ENCODE results near the gene CYBB.
"Not testable (repeated sequence)": the region's sequence is repeated elsewhere in the genome, so short reads cannot be mapped to it uniquely, and the experiment has no call there.

CYBB gene

DNA sequence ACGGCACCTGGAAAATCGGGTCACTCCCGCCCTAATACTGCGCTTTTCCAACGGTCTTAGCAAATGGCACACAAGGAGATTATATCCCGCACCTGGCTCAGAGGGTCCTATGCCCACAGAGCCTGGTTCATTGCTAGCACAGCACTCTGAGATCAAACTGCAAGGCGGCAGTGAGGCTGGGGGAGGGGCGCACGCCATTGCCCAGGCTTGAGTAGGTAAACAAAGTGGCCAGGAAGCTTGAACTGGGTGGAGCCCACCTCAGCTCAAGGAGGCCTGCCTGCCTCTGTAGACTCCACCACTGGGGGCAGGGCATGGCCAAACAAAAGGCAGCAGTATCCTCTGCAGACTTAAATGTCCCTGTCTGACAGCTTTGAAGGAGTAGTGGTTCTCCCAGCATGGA, 11.0 kb upstream of the CYBB start:
- not testable (repeated sequence) for H2BK5ac ChIP-seq (ENCODE audit: low read depth, low read length, poor library complexity, severe bottlenecking); H3K23ac ChIP-seq (ENCODE audit: low read length in 2 of 2); H2AFZ ChIP-seq (ENCODE audit: low read depth, low read length); H2BK15ac ChIP-seq (ENCODE audit: low read depth, poor library complexity, severe bottlenecking); H3K4me1 ChIP-seq (ENCODE audit: control insufficient read depth, insufficient read depth, low read depth, low read length); DNase-seq; H2BK120ac ChIP-seq (ENCODE audit: low read depth, low read length); H4K91ac ChIP-seq (ENCODE audit: low read length); H2AK5ac ChIP-seq (ENCODE audit: low read length, severe bottlenecking); H3K18ac ChIP-seq (ENCODE audit: low read depth in 1 of 2, low read length in 2 of 2); H3K4ac ChIP-seq (ENCODE audit: low read depth in 1 of 2, low read length in 2 of 2); H3K4me3 ChIP-seq (ENCODE audit: insufficient read depth in 1 of 2, low read depth in 1 of 2, low read length in 2 of 2); H3K9ac ChIP-seq (ENCODE audit: low read length); H3K36me3 ChIP-seq (ENCODE audit: control insufficient read depth in 1 of 2, insufficient read depth in 2 of 2, low read depth in 1 of 2, low read length in 2 of 2); H3K4me2 ChIP-seq (ENCODE audit: low read length, poor library complexity, severe bottlenecking); H3K79me1 ChIP-seq (replicated peaks; ENCODE audit: low read length, poor library complexity, severe bottlenecking); H4K8ac ChIP-seq (ENCODE audit: low read length); H2BK12ac ChIP-seq (ENCODE audit: low read length in 2 of 2); H3K14ac ChIP-seq (ENCODE audit: low read length in 2 of 2); H3K27ac ChIP-seq (ENCODE audit: low read length, poor library complexity, severe bottlenecking); H3K9me3 ChIP-seq (ENCODE audit: control insufficient read depth, low read length); H3K27me3 ChIP-seq (ENCODE audit: control insufficient read depth in 1 of 2, insufficient read depth in 1 of 2, low read length in 2 of 2)
- 92% methylated on average over 9 of the region's 9 CpGs for WGBS

DNA sequence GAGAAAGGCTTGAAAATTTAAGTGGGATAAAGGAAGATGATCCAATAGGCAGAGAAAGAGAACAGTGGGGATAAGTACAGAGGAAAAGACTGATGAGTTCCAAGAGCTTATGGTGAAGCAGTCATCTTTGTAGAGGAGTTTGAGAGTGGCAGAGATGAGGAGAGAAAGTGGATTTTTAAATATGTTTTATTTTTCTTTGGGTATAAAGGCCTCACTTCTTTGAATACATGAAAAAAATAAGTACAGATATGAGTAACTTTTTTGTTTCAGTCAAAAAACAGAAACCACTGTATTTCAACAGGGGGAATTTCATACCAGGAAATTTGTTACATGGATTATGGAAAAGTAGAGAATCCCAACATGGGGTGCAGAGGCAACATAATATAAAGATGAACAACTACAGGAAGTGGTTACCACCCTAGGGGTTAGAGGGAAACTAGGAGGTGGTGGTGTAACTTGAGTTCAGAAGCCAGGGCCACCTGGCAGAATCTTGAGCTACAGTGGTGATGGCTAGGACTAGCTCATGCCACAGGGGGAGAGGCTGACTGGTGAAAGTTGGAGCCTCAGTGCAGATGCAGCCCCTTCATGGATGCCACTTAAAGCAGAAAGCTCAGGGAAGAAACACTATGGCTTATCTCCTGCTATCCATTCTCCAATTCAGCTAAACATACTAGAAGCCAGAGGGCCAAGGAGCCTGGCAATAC, 3.4 kb upstream of the CYBB start:
- H3K27me3 ChIP-seq (ENCODE audit: control insufficient read depth in 1 of 2, insufficient read depth in 1 of 2, low read length in 2 of 2), result peaks cover 0 to 4% of the 10 kb centered on the region in 2 experiments
- H3K14ac ChIP-seq (ENCODE audit: low read length in 2 of 2), result no peak overlapping the region
- no peak overlapping the region for H3K23ac ChIP-seq (ENCODE audit: low read length in 2 of 2)
- no peaks in the 10 kb centered on the region for H3K9me3 ChIP-seq (ENCODE audit: control insufficient read depth, low read length)
- no peak overlapping the region for H2BK15ac ChIP-seq (ENCODE audit: low read depth, poor library complexity, severe bottlenecking)
- H2AFZ ChIP-seq (ENCODE audit: low read depth, low read length), result no peak overlapping the region
- H3K79me1 ChIP-seq (replicated peaks; ENCODE audit: low read length, poor library complexity, severe bottlenecking), result no peaks in the 10 kb centered on the region
- no peak overlapping the region for H3K18ac ChIP-seq (ENCODE audit: low read depth in 1 of 2, low read length in 2 of 2)
- H3K27ac ChIP-seq (ENCODE audit: low read length, poor library complexity, severe bottlenecking), result no peak overlapping the region
- no peak overlapping the region for H4K91ac ChIP-seq (ENCODE audit: low read length)
- no peak overlapping the region for H3K9ac ChIP-seq (ENCODE audit: low read length)
- no peak for DNase-seq
- no peak overlapping the region for H3K4ac ChIP-seq (ENCODE audit: low read depth in 1 of 2, low read length in 2 of 2)
- no peak overlapping the region for H2BK5ac ChIP-seq (ENCODE audit: low read depth, low read length, poor library complexity, severe bottlenecking)
- H2AK5ac ChIP-seq (ENCODE audit: low read length, severe bottlenecking), result no peak overlapping the region
- H2BK120ac ChIP-seq (ENCODE audit: low read depth, low read length), result no peak overlapping the region
- H3K4me2 ChIP-seq (ENCODE audit: low read length, poor library complexity, severe bottlenecking), result no peak overlapping the region
- no peaks in the 10 kb centered on the region for H3K4me1 ChIP-seq (ENCODE audit: control insufficient read depth, insufficient read depth, low read depth, low read length)
- no peak overlapping the region for H3K4me3 ChIP-seq (ENCODE audit: insufficient read depth in 1 of 2, low read depth in 1 of 2, low read length in 2 of 2)
- H2BK12ac ChIP-seq (ENCODE audit: low read length in 2 of 2), result no peak overlapping the region
- H3K36me3 ChIP-seq (ENCODE audit: control insufficient read depth in 1 of 2, insufficient read depth in 2 of 2, low read depth in 1 of 2, low read length in 2 of 2), result no peaks in the 10 kb centered on the region
- H4K8ac ChIP-seq (ENCODE audit: low read length), result no peak overlapping the region

DNA sequence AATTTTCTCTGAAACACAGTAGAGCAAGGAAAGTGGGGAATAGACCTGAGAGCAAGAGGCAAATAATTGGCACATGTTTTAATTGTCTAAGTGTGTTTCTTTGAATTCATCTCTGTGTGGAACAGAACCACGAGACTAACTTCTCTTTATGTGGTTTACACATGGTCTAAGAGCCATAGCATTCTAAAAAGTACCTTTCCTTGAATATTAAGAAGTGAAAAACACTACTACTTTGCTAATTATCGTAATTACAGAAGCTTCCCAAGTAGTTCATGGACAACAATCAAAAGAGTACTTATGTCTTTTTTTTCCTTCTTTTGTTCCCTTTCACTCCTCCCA, 2.9 kb upstream of the CYBB start:
- Histone ChIP-seq H3K27me3 (ENCODE audit: control insufficient read depth in 1 of 2, insufficient read depth in 1 of 2, low read length in 2 of 2) (peaks cover 0 to 4% of the 10 kb centered on the region in 2 experiments), H2AK5ac (ENCODE audit: low read length, severe bottlenecking) (no peak overlapping the region), H3K18ac (ENCODE audit: low read depth in 1 of 2, low read length in 2 of 2) (no peak overlapping the region), H3K79me1 (replicated peaks; ENCODE audit: low read length, poor library complexity, severe bottlenecking) (no peaks in the 10 kb centered on the region), H4K91ac (ENCODE audit: low read length) (no peak overlapping the region), H3K14ac (ENCODE audit: low read length in 2 of 2) (no peak overlapping the region), H3K4me3 (ENCODE audit: insufficient read depth in 1 of 2, low read depth in 1 of 2, low read length in 2 of 2) (no peak overlapping the region), H2BK5ac (ENCODE audit: low read depth, low read length, poor library complexity, severe bottlenecking) (no peak overlapping the region), H2BK120ac (ENCODE audit: low read depth, low read length) (no peak overlapping the region), H4K8ac (ENCODE audit: low read length) (no peak overlapping the region), H2BK12ac (ENCODE audit: low read length in 2 of 2) (no peak overlapping the region), H2AFZ (ENCODE audit: low read depth, low read length) (no peak overlapping the region), H3K27ac (ENCODE audit: low read length, poor library complexity, severe bottlenecking) (no peak overlapping the region), H3K4me1 (ENCODE audit: control insufficient read depth, insufficient read depth, low read depth, low read length) (no peaks in the 10 kb centered on the region), H3K36me3 (ENCODE audit: control insufficient read depth in 1 of 2, insufficient read depth in 2 of 2, low read depth in 1 of 2, low read length in 2 of 2) (no peaks in the 10 kb centered on the region), H3K9me3 (ENCODE audit: control insufficient read depth, low read length) (no peaks in the 10 kb centered on the region), H3K4ac (ENCODE audit: low read depth in 1 of 2, low read length in 2 of 2) (no peak overlapping the region), H3K4me2 (ENCODE audit: low read length, poor library complexity, severe bottlenecking) (no peak overlapping the region), H3K9ac (ENCODE audit: low read length) (no peak overlapping the region), H2BK15ac (ENCODE audit: low read depth, poor library complexity, severe bottlenecking) (no peak overlapping the region), H3K23ac (ENCODE audit: low read length in 2 of 2) (no peak overlapping the region)
- DNase-seq, result no peak
- 57% methylated on average over 1 of the region's 2 CpGs for WGBS

DNA sequence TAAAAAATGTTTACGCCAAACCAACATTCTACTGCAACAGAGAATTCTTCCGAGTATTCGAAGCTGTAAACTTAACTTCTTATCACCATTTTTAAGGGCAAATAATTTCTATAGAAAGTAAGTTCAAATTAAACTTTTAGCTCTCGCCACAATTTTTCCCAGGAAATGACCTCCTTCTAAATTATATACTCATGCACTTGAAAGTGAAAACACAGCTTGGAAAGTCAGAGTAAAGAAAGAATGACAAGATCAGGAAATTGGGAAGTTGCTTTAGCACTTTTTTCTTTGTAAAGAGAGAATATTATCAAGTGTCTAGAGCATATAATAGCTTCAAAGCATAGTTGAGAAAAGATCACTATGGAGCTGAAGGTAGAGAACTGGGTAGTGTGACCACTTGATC, 1.2 kb downstream of the CYBB start:
- no peak for DNase-seq
- no peak overlapping the region for H2AK5ac ChIP-seq (ENCODE audit: low read length, severe bottlenecking)
- no peak overlapping the region for H2BK120ac ChIP-seq (ENCODE audit: low read depth, low read length)
- no peak overlapping the region for H3K4me2 ChIP-seq (ENCODE audit: low read length, poor library complexity, severe bottlenecking)
- no peaks in the 10 kb centered on the region for H3K9me3 ChIP-seq (ENCODE audit: control insufficient read depth, low read length)
- no peak overlapping the region for H3K4ac ChIP-seq (ENCODE audit: low read depth in 1 of 2, low read length in 2 of 2)
- H4K91ac ChIP-seq (ENCODE audit: low read length), result no peak overlapping the region
- H3K4me3 ChIP-seq (ENCODE audit: insufficient read depth in 1 of 2, low read depth in 1 of 2, low read length in 2 of 2), result no peak overlapping the region
- H2AFZ ChIP-seq (ENCODE audit: low read depth, low read length), result no peak overlapping the region
- H2BK5ac ChIP-seq (ENCODE audit: low read depth, low read length, poor library complexity, severe bottlenecking), result no peak overlapping the region
- peaks cover 0 to 10% of the 10 kb centered on the region in 2 experiments for H3K27me3 ChIP-seq (ENCODE audit: control insufficient read depth in 1 of 2, insufficient read depth in 1 of 2, low read length in 2 of 2)
- no peaks in the 10 kb centered on the region for H3K79me1 ChIP-seq (replicated peaks; ENCODE audit: low read length, poor library complexity, severe bottlenecking)
- WGBS, result no CpG with 5 or more reads among the region's 4 CpGs
- H3K14ac ChIP-seq (ENCODE audit: low read length in 2 of 2), result no peak overlapping the region
- H3K4me1 ChIP-seq (ENCODE audit: control insufficient read depth, insufficient read depth, low read depth, low read length), result no peaks in the 10 kb centered on the region
- H3K36me3 ChIP-seq (ENCODE audit: control insufficient read depth in 1 of 2, insufficient read depth in 2 of 2, low read depth in 1 of 2, low read length in 2 of 2), result no peaks in the 10 kb centered on the region
- no peak overlapping the region for H3K9ac ChIP-seq (ENCODE audit: low read length)
- H2BK12ac ChIP-seq (ENCODE audit: low read length in 2 of 2), result no peak overlapping the region
- no peak overlapping the region for H3K23ac ChIP-seq (ENCODE audit: low read length in 2 of 2)
- no peak overlapping the region for H2BK15ac ChIP-seq (ENCODE audit: low read depth, poor library complexity, severe bottlenecking)
- H3K27ac ChIP-seq (ENCODE audit: low read length, poor library complexity, severe bottlenecking), result no peak overlapping the region
- H3K18ac ChIP-seq (ENCODE audit: low read depth in 1 of 2, low read length in 2 of 2), result no peak overlapping the region
- no peak overlapping the region for H4K8ac ChIP-seq (ENCODE audit: low read length)

Data from mesenchymal stem cell (in vitro differentiated cells and primary cell).